ENCODE results near the gene CYP4F2. TPM values are rescaled to one million over a fixed set of nuclear protein-coding genes. Genes with fewer than 3 reads are reported as not detected.
A peak's percentile ranks its signal among the peaks of the same experiment; 100 is the strongest.

The CYP4F2 gene
- total and polyA plus RNA-seq, 9 of the 15 experiments (the other 6 are each of a cell fraction or from before 2014, with no cell fraction given), result 0.10 to 0.56 (median 0.32) TPM; not detected in 2

GRCh38 chr19:15836330-15837220 is 61.3 kb downstream of the CYP4F2 start (continued):
- TF ChIP-seq, protein P1, sequence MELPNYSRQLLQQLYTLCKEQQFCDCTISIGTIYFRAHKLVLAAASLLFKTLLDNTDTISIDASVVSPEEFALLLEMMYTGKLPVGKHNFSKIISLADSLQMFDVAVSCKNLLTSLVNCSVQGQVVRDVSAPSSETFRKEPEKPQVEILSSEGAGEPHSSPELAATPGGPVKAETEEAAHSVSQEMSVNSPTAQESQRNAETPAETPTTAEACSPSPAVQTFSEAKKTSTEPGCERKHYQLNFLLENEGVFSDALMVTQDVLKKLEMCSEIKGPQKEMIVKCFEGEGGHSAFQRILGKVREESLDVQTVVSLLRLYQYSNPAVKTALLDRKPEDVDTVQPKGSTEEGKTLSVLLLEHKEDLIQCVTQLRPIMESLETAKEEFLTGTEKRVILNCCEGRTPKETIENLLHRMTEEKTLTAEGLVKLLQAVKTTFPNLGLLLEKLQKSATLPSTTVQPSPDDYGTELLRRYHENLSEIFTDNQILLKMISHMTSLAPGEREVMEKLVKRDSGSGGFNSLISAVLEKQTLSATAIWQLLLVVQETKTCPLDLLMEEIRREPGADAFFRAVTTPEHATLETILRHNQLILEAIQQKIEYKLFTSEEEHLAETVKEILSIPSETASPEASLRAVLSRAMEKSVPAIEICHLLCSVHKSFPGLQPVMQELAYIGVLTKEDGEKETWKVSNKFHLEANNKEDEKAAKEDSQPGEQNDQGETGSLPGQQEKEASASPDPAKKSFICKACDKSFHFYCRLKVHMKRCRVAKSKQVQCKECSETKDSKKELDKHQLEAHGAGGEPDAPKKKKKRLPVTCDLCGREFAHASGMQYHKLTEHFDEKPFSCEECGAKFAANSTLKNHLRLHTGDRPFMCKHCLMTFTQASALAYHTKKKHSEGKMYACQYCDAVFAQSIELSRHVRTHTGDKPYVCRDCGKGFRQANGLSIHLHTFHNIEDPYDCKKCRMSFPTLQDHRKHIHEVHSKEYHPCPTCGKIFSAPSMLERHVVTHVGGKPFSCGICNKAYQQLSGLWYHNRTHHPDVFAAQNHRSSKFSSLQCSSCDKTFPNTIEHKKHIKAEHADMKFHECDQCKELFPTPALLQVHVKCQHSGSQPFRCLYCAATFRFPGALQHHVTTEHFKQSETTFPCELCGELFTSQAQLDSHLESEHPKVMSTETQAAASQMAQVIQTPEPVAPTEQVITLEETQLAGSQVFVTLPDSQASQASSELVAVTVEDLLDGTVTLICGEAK (IDR thresholded peaks at IDR 0.05), result peak; percentile 96
- TF ChIP-seq, protein P1 (CRISPR knock-in tag; IDR thresholded peaks at IDR 0.05), result no peak
- peak; percentile 97 for TF ChIP-seq CREB3L1 (IDR thresholded peaks at IDR 0.05; ENCODE audit: borderline replicate concordance, low read depth)
- TF ChIP-seq, protein P2, sequence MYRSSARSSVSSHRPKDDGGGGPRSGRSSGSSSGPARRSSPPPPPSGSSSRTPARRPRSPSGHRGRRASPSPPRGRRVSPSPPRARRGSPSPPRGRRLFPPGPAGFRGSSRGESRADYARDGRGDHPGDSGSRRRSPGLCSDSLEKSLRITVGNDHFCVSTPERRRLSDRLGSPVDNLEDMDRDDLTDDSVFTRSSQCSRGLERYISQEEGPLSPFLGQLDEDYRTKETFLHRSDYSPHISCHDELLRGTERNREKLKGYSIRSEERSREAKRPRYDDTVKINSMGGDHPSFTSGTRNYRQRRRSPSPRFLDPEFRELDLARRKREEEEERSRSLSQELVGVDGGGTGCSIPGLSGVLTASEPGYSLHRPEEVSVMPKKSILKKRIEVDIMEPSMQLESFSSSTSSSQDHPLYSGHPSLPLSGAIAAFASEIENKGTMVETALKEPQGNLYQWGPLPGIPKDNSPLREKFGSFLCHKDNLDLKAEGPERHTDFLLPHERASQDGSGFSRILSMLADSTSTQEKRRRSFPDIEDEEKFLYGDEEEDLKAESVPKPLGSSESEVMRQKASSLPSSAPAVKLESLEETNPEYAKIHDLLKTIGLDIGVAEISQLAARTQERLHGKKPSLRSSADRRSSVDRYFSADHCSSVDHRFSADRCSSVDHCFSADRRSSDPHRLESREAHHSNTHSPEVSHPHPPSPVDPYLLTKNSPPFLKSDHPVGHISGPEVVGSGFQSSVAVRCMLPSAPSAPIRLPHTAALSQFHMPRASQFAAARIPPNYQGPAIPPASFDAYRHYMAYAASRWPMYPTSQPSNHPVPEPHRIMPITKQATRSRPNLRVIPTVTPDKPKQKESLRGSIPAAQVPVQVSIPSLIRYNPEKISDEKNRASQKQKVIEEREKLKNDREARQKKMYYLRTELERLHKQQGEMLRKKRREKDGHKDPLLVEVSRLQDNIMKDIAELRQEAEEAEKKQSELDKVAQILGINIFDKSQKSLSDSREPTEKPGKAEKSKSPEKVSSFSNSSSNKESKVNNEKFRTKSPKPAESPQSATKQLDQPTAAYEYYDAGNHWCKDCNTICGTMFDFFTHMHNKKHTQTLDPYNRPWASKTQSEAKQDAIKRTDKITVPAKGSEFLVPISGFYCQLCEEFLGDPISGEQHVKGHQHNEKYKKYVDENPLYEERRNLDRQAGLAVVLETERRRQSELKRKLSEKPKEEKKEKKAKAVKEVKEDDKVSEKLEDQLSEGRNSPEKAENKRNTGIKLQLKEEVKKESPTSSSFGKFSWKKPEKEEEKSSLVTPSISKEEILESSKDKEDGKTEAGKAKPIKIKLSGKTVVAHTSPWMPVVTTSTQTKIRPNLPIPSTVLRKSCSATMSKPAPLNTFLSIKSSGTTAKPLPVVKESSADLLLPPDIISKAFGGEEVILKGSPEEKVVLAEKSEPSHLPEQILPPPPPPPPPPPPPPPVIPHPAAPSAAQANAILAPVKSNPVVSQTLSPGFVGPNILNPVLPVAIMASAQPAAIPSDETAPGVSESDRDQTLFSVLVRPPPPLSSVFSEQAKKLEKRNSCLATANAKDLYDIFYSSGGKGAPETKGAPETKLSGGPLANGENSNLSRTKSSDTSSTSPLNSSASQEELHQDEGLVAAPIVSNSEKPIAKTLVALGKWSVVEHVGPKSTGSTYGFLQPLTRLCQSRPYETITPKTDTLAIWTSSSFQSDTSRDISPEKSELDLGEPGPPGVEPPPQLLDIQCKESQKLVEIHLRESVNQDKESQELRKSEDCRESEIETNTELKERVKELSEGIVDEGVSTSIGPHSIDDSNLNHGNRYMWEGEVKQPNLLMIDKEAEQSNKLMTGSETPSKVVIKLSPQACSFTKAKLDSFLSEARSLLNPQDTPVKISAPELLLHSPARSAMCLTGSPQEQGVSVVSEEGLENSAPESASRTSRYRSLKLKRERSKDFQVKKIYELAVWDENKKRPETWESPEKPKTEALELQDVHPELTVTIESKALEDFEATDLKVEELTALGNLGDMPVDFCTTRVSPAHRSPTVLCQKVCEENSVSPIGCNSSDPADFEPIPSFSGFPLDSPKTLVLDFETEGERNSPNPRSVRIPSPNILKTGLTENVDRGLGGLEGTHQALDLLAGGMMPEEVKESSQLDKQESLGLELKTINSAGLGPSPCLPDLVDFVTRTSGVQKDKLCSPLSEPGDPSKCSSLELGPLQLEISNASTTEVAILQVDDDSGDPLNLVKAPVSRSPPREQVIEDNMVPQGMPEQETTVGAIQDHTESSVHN (IDR thresholded peaks at IDR 0.05; ENCODE audit: borderline replicate concordance in 1 of 2, low read depth in 1 of 2), result no peak

Measured in K562 (cell line).